GM19099 (cell line): ENCODE measurements around the gene MRPL38.

ENCODE experiments used
- POLR2A ChIP-seq: IDR thresholded peaks from 3 replicates; pipeline ENCODE4 v1.6.1; 2011; ENCODE audit warnings: low read depth; ENCODE audit not compliant: insufficient read length; ENCODE audit errors: extremely low read depth

MRPL38 gene

DNA sequence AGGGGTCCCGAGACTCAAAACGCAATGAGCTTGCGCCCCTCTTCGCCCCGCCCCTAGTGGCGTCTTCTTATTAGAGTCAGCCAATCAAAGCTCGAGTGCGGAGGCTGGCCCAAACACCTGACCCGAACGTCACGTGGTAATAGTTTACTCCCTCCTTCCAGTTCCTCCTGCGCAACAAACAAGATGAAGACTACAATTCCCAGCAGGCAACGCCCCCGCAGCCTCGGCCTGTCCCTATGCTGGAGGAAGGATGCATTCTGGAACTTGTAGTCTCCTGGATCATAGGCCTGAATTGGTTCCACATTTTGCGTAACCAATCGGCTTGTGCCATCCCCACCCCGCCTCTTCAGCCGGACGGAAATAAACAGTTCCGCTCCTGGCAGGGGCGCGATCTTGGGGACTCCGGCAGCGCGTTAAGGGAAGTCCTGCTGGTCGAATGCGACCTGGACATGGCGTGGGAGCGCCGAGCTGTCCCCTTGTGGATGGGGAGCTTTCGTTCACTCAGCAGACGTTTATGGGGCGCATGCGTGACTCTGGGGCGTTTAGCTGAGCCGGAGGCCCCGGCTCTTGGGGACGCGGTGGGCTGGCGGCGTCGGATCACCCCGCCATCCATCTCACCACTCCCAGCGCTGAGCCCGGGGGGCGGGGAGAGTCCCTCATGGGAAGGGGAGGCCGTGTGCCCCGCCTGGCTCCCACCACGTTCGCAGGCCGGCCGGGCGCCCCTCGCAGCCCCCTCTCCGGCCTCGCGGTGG lies 49.2 kb downstream of the MRPL38 start, which contains the start of gene WBP2:
Gene WBP2 (minus strand): TSS at position 26 of the 752 bp plus-strand sequence. CDS start 38 bp downstream, outside the sequence.
- peak; percentile 95 for TF ChIP-seq POLR2A

DNA sequence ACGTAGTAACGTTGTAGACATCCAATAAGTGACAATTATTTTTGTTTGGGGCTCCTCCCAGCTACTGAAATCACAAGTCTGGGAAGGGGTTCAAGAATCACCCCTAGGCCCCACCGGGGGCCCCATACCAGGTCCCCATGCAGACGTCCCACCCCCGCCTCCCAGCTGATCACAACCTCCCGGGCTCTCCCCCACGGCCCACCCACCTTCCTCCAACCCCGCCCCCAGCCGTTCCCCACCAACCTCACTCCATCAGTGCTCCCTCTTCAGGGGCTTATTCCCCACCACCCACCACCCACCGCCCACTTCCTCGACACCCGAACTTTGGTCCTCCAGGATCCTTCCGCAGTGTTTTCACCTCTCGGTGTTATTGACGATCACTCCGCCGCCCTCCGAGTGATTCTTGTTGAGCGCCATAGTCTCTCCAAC lies 49.8 kb downstream of the MRPL38 start:
- TF ChIP-seq POLR2A, result no peak

DNA sequence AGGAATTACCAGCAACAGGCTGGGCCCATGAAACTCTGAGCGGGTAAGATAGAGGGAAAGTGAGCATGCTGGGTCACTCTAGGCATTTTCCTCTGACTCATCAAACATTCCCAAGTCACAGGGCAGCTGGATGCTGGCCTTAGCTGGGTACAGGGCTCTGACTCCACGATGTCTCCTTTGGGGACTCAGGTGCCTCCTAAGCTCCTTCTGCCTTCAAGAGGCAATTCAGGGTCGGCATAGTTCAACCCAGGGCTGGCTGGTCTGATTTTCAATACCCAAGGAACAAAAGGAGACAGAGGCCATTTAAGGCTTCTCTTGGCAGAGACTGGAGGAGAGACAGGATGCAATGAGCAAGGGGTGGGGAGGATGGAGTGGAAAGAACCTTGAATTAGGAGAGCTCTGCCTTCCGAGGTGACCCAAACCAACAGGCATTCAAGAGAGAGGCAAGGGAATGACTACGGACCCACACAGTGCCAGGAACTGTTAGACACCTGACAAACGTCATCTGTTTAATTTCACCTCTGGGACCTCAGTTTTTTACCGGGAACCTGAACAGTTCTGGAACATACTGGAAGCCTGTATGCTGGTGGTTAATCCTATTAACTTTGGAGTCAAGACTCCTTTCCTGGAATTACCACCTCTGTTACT lies 50.5 kb downstream of the MRPL38 start:
- TF ChIP-seq POLR2A, result no peak

DNA sequence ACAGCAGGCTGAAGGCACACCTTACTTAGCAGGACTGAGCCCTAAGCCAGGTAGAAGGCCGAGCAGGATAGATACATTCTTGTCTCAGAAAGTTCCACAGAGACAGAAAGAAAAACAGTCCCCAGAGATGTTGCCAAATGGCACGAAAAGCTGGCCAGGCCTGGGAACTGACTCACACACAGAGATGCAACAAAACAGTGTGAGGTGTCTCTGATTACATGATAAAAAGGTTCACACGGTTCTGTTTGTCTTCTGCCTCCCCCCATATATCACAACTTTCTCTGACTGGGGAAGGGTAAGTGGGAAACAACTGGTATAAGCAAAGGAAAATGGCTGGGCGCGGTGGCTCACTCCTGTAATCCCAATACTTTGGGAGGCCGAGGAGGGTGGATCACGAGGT lies 51.3 kb downstream of the MRPL38 start:
- TF ChIP-seq POLR2A, result no peak

DNA sequence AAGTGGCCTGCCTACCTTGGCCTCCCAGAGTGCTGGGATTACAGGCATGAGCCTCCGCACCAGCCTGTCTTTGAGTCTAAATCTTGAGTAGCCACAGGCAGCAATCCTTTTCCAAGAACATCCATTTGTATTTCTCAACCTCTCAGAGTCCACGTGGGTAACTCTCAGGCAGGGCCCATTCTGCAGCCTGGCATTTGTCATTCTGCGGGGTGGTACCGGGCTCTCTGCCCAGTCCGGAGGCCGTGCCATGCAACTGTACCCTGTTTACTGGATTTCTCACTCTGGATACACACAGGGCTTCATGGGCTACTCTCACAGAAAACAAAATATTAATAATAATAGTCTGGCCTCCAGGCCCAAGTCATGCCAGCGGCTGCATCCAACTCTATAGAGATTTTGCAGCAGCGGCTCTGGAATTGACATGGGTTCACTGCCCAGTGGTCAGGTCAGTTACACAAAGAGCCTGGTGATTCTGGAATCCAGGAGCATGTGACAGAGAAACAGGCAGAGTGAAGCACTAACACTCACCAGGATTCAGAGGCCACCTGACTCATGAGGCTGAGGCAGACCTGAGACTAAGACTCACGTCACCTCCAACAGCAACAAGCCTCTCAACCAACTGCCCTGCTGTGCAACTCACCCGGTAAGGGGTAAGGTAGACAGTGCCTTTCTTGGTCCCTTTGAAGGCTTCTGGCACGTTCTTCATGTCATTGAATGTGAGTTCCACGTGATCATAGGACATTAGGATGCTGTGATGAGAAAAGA lies 53.6 kb downstream of the MRPL38 start:
- TF ChIP-seq POLR2A, result no peak

DNA sequence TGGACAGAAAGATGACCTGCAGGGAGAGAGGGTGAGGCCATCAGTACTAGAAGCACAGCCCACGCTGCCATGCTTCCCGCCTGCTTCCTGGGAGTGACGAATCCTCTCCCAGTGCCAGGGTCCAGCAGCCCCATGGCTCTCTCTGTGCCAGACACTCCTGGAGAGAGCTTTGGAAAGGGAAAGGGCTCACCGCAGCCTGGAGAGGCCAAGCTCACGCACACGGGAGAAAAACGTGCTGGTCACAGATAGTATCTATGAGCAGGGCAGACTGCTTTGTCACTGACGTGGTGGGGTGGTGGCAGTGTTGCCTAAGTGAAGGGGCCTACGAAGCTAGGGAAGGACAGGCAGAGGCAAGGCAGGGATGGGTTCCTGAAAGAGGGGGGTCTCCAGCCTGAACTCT lies 55.0 kb downstream of the MRPL38 start:
- no peak for TF ChIP-seq POLR2A

DNA sequence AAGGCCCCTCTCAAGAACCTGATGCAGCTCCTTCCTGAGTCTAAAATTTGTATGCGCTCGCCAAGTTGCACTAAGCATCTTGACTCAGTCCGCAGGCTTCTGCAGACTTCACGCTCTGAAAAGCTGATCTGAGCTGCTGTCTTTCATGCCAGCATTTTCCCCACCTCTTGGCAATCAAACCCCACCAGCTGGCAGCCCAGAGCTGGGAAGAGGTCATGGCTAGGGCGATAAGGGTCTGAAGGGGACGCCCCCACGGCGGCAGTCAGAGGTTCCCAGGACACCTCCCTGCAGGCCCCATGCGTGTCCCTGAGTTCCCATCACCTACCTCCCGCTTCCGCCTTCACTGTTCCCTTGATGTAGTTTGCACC lies 55.4 kb downstream of the MRPL38 start:
- TF ChIP-seq POLR2A, result no peak
